Hematopoietic multipotent progenitor cell treated with erythropoietin and hydrocortisone succinate and interleukin-3 and kit ligand, for 6 days (in vitro differentiated cells): Measurements from ENCODE around the gene SDR42E1.
A peak's percentile ranks its signal among the peaks of the same experiment; 100 is the strongest.

ENCODE experiments used
- DNase-seq: peaks from one replicate; pipeline ENCODE4 v3.0.0-alpha.2; 2015

Gene SDR42E1

DNA sequence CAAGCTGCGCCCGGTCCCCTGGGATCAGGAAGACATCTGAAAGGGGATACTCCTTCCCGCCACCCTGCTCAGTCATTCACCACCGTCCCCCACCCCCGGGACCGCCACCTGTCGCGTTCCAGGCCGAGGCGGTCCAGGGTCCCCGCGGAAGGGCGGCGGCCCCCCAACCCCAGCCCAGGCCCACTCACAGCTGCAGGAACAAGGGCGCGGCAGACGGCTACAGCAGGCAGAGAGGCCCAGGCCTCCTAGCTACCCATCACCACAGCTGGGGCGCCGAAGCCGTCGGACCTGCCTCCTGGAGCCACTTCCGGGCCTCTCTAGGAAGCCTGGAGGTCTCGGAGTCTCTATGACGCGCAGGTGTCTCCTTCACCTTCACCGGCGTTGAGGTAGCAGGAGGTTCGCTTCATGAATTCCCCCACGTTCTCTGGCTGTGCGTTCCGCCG lies at the start of gene SDR42E1:
TSS of gene SDR42E1 (minus strand) at position 272 of the 443 bp plus-strand sequence. CDS start 10,612 bp downstream, outside the sequence.
- DNase-seq: peak; percentile 30

DNA sequence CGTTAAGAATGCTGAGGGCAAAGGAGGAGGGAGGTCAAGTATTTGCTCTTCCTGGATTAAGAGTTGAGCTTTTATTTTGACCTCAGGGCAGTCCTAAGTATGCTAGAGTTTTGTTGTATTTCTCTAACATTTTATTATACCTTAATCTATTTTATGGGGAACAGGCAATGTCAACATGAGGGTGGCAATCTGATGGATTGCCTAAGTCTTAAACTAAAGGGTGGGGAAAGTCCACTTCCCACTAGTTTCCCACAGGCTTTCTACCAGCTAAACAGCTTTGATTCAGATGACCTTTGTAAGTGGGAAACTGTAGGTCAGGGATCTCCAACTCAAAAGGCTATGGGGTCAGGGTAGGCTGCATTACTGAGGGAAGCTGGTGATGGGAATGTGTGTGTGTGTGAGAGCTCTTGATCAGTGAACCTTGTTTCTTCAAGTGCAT lies 48.7 kb upstream of the SDR42E1 start:
- no peak for DNase-seq

- DNase-seq: no peak
Measured at GRCh38 chr16:82059161-82059982, 48.1 kb upstream of the SDR42E1 start.

- DNase-seq: no peak
Measured at GRCh38 chr16:82056550-82056896, 45.3 kb upstream of the SDR42E1 start.

DNA sequence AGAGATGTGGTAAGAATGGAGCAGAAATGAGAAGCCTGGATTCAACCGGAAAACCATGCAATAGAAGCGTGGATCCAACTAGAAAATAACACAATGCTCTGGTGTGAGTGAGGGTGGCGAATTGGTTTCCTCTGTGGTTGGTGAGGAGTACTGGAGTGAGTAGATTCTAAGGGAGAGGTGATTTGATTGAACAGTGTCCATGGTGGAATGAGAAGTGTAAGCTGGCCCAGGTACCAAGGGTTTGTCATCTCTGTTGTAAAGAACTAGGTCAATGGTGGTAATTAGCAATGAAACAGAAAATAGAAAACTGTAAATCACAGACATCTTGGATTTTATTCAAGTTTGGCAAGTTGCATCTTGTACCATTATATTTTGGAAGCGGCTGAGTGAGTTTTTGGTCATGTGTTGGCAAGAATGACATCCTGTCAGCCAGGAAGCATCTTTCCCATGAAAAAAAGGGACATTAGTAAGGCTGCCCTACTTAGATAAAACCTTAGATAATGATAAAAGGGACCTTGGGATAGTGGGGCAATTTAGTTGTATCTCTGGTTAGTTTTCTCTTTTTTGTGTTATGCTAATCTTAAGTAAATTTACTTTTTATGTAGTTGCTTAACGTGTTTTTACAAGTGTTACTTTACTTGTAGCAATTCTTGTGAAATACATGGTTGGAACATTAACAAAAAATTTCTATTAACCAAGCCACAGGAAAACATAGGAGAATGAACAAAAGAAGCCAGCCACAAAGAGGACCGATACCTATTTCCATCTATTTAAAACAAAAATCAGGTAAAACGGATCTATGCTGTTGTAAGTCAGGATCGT lies 44.7 kb upstream of the SDR42E1 start:
- no peak for DNase-seq

- DNase-seq: no peak
Measured at GRCh38 chr16:82055117-82055516, 43.8 kb upstream of the SDR42E1 start.

DNA sequence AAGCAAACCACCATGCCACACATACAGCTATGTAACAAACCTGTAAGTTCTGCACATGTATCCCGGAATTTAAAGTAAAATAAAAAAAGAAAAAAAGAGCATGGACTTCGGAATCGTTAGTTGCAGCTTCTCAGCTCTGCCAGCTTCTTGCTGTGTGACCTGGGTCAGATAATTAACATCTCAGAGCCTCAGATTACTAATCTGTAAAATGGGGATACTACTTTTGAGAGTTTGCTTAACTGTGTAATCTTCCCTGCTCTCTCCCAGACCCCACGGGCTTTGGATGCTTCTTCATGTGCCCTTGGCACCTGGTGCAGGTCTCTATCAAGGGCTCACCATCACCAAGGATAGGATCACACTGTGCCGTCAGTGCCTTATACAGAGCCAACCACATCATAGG lies 40.4 kb upstream of the SDR42E1 start:
- no peak for DNase-seq

GRCh38 chr16:82050909-82051357 lies 39.7 kb upstream of the SDR42E1 start:
- DNase-seq: no peak

- DNase-seq: no peak
Measured at GRCh38 chr16:82050506-82050905, 39.2 kb upstream of the SDR42E1 start.

DNA sequence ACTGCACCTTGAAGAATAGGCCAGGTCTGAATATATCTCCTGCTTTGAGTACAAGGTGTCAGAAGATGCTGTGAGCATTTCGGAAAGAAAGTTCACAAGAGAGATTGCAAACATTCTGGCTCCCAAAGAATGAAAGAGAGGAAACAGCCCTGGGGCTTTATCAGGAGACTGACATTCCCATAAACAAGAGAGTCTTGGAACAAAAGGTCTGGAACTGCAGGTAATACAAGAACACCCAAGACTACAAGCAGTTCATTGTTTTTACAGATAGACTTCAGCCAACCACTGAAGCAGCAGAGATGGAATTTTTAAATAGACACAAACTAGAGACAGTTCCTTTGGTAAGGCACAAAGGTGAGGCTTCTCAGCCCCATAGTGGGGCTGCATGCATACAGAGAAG lies 38.2 kb upstream of the SDR42E1 start:
- DNase-seq: no peak

DNA sequence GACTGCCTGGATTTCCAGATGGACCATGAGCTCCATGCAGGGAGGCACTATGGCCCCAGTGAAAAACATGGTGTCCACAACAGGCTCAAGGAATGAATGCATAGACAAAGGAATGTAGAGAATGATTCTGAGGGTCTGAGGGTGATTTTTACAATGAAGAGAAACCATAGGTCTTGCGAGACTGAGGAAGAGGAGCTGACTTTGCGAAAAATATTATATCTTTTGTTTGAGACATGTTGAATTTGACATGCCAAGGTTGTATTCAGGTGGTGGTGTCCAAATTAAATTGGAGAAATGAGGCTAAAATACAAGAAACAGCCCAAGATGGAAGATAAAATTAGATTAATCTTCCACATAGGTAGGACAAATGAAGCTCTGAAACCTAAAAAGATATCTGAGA lies 36.5 kb upstream of the SDR42E1 start:
- DNase-seq: no peak

DNA sequence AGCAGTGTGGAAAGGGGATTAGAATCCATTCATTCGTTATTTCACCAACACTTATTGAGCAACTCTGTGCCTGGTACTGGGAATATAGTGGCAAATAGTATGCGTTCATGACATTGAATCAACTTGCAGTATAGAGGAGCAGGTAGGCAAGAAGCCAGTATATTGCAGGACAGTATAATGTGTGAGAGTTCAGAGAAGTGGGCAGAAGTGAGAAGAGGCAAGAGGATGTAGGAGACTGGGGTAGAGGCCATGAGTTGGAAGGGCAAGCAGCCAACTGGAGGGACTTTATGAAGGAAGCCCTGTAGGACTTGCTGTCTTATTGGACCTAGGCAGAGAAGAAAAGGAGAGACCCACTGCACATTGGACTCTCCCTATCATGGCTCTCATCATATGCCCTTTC lies 36.1 kb upstream of the SDR42E1 start:
- no peak for DNase-seq

- DNase-seq: no peak
Measured at GRCh38 chr16:82046941-82047340, 35.7 kb upstream of the SDR42E1 start.

DNA sequence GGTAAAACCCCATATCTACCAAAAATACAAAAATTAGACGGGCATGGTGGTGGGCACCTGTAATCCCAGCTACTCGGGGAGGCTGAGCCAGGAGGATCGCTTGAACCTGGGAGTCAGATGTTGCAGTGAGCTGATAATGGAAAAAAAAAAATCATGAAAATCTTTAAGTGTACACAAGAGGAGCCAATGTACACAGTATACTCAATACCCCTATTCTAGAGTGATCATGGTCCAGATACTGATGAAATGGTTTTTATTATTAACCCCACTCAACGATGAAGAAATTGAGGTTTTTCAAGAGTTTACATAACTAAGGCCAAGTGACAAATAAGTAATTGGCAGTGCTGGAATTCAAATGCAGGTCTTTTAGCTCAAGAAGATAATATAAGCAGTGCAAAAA lies 35.3 kb upstream of the SDR42E1 start:
- no peak for DNase-seq

DNA sequence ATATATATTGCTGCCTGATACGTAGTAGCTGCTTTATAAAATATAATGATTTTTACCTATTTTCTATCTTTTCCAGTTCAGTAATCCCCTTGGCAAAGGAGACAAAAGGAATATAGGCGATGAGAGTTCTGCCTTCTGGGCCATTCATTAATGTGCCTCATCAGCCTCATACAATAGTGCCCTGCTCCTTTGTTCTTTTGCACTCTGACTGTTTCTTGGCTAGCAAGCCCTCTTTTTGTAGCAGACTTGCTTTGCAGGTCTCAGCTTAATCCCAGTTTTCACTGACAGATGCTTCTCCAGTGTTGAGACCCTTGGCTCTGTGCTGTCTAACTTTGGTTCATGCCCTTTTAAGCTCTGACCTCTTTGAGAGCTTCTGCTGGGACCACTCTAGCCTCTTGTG lies 34.2 kb upstream of the SDR42E1 start:
- no peak for DNase-seq

GRCh38 chr16:82044585-82044911 lies 33.3 kb upstream of the SDR42E1 start:
- no peak for DNase-seq

GRCh38 chr16:82043680-82044584 lies 32.7 kb upstream of the SDR42E1 start:
- DNase-seq: no peak

GRCh38 chr16:82042846-82043245 lies 31.6 kb upstream of the SDR42E1 start:
- DNase-seq: no peak

GRCh38 chr16:82042144-82042543 lies 30.9 kb upstream of the SDR42E1 start:
- no peak for DNase-seq

GRCh38 chr16:82041542-82041941 lies 30.3 kb upstream of the SDR42E1 start:
- DNase-seq: no peak

DNA sequence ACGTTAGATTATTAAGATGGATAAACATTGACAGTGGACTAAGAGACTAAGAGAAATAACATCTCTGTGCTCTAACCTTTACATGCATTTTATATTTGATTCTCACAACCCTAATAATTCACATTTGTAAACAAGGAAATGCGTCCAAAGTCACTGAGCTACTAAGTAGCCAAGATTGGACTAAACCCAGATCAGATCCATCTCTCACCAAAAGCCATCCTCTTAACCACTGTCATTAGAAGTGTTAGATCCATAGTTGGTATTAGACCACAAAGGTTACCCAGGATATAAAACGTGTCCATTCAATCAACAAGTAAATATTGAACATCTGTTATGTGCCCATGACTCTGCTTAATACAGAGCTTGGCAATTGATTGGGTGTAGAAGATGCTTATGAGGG lies 29.0 kb upstream of the SDR42E1 start:
- DNase-seq: no peak

- no peak for DNase-seq
Measured at GRCh38 chr16:82037666-82038065, 26.4 kb upstream of the SDR42E1 start.

- no peak for DNase-seq
Measured at GRCh38 chr16:82037251-82037650, 26.0 kb upstream of the SDR42E1 start.
